ENCODE data around the gene CLK2.

GRCh38 chr1:155261493-155261851 lies 11.8 kb downstream of the CLK2 start:
- TF ChIP-seq CTCF (IDR thresholded peaks at IDR 0.05) (no peak), POLR2AphosphoS5 (IDR thresholded peaks at IDR 0.05) (no peak), POLR2A (IDR thresholded peaks at IDR 0.05) (no peak)
